Head of caudate nucleus (tissue), 42 donors: ENCODE measurements around the gene TXNL4A.
A peak's percentile ranks its signal among the peaks of the same experiment; 100 is the strongest.
"Not testable (repeated sequence)": the region's sequence is repeated elsewhere in the genome, so short reads cannot be mapped to it uniquely, and the experiment has no call there.

Source experiments
- DNase-seq, 42 donors: peaks; one replicate each; pipeline versions ENCODE4 v3.0.0 to v3.0.0-alpha.2; 2020 to 2021; ENCODE audit warnings: mixed read lengths in 7 of 42
- intact Hi-C: fragments of 100-400 bp; cut with DNase I; formaldehyde crosslinking; loops from one replicate; pipeline ENCODE4 v1.15.0; 2022

Gene TXNL4A, protein sequence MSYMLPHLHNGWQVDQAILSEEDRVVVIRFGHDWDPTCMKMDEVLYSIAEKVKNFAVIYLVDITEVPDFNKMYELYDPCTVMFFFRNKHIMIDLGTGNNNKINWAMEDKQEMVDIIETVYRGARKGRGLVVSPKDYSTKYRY

DNA sequence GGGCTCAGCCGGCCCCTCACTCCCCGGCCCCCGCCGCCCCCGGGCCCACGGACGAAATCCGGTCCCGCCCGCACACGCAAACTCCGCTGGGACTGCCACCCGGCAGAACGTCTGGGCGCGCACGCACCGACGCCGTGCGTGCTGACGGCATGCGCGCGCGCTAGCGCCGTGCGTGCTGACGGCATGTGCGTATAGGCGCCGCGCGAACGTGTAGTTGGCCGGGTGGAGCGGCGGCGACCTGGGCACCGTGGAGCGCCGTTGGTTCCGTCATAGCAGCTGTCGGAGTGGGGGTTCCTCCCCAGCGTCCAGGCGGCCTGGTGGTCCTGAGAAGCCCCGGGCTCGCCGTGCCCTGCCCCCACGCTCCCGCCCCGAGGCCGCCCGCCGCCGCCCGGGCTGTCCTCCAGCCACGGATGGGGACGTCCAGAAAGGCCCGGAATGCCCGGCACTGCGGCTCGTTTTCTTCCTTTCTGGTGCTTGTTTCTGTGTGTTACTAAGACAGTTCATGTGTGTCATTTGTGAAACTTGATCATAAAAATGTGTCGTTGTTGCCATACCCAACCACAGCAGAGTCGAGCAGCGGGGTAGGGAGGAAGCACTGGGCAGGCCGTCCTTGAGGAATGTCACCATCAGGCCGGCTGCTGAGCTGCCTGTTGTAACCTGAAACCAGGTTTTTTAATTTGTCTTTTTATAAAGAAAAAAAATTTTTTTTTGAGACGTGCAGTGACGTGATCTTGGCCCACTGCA, at the start of gene TXNL4A:
Gene TXNL4A (minus strand): TSS at position 113 of the 744 bp plus-strand sequence. CDS start 171 bp downstream, outside the sequence.
- DNase-seq = peak; percentile 72 to 95 (median 89)
- intact Hi-C loops = loop anchor here (5.0 kb wide), 2 partner anchors 36 to 44 kb away; partner anchors contain the start of genes RBFA and SLC66A2

DNA sequence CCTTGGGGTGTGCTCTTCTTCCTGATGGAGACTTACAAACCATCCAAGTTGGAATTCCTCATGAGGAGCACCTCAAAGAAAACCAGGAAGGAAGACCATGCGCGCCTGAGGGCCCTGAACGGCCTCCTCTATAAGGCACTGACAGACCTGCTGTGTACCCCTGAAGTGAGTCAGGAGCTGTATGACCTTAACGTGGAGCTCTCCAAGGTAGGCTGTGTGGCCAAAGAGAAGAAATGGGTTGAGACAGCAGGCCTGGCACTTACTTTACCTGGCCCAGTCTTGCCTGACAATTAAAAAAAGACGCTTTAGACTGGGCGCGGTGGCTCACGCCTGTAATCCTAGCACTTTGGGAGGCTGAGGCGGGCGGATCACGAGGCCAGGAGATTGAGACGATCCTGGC, 48.9 kb upstream of the TXNL4A start:
- intact Hi-C loops = loop anchor here (10.0 kb wide), 1 partner anchor 78 kb away; no protein-coding TSS in a partner anchor
- DNase-seq = no peak

DNA sequence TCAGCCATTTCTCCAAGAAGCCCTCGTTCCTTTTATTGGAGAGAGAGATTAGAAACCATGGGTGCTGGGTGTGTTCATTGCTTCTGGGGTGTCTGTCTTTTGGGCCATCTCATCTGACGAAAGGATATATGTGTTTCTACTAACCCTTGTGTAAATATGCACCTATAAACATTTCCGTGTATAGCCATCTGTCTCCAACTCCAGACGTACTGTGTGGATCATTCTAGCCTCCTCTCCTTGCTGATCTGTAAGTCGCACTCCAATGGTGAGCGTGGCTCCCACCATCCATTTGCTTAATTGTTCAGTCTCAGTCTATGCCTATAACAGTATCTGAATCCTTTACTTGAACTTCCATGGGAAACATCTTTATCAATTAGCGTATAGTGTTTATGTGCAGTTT, 47.6 kb upstream of the TXNL4A start:
- DNase-seq = no peak
- intact Hi-C loops = loop anchor here (10.0 kb wide), 1 partner anchor 79 kb away; no protein-coding TSS in a partner anchor

DNA sequence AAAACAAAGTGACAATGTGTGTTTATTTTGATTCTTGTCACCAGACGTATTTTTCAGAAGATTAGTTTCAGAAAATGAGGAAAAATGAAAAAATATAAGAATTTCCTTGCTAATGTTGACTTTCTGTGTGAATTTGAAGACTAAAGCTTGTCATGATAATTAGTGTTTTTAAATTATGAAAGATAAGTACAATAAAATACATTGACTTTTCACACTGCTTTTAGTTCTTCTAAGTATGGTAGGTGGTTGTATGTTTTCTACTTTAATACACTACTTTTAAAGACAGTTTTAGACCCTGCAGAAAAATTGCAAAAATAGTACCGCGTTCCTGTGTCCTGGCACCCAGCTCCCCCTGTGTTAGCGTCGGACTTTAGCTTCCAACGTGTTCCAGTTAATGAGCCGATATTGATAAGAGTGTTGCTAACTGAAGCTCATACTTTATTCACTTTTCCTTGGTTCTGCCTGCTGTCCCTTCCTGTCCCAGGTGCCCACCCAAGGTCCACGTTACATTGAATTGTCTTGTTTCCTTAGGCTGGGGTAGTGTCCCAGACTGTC, 46.6 kb upstream of the TXNL4A start:
- DNase-seq = no peak
- intact Hi-C loops = loop anchor here (5.0 to 10.0 kb wide), 3 partner anchors 48 to 358 kb away; partner anchors contain the start of genes CTDP1 and TXNL4A

DNA sequence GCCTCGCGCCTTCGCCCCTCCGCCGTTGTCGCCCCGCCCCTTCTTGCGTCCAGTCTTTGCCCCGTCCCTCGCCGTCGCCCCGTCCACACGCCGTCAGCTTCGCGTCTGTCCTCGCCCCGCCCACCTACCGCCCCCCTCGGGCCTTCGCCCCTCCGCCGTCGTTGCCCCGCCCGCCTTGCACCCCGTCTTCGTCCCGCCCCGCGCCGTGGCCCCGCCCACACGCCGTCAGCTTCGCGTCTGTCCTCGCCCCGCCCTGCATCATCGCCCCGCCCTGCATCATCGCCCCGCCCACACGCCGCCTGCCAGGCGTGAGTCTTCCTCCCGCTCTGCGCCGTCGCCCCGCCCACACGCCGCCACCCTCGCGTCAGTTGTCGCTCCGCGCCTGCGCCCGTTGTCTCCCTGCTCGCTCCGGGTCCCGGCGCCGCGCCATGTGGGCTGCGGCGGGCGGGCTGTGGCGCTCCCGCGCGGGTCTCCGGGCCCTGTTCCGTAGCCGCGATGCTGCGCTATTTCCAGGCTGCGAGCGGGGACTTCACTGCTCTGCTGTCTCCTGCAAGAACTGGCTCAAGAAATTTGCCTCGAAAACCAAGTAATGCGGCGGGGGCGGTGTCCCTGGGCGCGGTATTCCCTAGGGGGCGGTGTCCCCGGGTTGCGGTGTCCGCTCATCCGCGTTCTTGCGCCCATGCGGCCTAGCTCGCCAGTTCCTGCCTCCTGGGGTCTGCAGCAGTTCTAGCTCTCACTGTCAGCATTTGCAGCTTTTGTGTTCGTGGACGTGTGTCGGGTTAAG, 45.9 kb upstream of the TXNL4A start, which contains the start of gene RBFA:
Gene RBFA (plus strand): TSS at position 367 of the 784 bp plus-strand sequence. CDS start 62 bp downstream, at position 429.
- DNase-seq = peak; percentile 97 to 100 (median 100)
- intact Hi-C loops = loop anchor here (5.0 to 10.0 kb wide), 3 partner anchors 47 to 357 kb away; partner anchors contain the start of genes CTDP1 and TXNL4A

DNA sequence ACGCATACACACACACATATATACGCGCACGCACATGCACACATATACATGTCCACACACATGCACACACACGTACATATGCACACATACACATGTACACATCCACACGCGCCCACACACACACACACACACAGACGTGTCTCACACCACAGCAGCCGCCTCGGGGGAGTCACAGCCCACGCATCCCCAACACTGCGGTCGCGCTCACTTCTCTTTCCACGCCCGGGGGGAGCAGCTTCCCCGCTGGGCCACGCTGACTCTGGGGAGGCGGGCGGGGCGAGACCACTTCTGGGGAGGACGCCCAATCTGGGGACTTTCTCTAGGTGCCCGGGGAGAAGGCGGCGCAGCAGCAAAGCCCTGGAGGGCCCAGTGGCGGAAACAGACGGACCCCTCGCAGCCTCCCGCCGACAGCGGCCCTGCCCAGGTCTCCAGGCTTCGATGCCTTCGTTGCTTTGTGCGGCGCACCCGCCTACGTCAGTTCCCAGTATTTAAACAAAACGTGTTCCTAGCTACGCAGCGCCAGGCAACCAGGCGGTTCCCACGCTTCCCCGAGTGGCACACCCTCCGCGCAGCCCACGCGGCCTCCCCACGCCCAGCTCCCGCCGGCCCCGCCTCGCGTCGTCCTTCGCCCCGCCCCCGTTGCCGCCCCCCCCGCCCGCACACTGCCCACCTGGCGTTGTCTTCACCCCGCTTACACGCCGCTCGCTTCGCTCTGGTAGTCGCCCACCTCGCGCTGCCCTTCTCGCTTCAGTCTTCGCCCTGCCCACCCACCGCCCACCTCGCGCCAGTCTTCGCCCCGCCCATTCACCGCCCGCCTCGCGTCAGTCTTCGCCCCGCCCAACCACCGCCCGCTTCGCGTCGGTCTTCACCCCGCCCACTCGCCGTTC, 45.1 kb upstream of the TXNL4A start:
- DNase-seq = peak in 32 of 42 donors; percentile 31 to 92 (median 80)
- intact Hi-C loops = loop anchor here (5.0 to 10.0 kb wide), 3 partner anchors 46 to 356 kb away; partner anchors contain the start of genes CTDP1 and TXNL4A

DNA sequence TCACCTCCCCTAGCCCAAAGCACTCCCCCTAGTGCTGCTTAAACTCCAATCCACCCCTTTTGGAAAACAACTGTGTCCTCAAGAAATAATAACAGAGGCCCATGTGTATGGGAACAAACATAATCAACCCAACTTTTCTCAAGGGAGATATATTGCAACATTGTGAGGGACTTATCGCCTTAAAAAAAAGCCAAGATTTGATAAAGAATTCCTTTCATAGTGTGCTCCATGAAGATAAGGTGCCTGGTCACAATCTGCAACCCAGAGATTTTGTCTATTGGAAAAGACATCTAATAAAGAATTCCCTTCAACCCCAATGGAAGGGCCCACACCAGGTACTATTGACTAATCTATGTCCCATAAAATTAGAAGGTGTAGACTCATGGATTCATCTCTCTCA, 41.3 kb upstream of the TXNL4A start:
- DNase-seq = no peak
- intact Hi-C loops = loop anchor here (5.0 to 10.0 kb wide), 3 partner anchors 42 to 352 kb away; partner anchors contain the start of genes CTDP1 and TXNL4A

DNA sequence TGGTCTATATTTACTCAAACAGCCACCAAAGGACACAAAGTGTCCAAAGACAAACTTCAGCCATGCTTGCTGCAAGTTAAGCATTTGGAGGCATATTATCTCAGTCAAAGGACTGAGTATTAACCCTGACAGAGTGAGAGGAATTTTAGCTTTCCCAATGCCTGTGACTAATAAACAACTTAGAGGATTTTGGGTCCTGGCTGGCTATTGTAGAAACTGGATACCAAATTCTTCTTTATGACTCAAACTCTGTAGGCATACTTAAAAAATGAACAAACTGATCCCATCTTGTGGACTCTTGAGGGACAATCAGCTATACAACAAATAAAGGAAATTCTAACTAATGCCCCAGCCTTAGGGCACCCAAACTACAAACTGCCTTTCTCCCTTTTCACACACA, 39.4 kb upstream of the TXNL4A start:
- DNase-seq, intact Hi-C loops: not testable (repeated sequence)

DNA sequence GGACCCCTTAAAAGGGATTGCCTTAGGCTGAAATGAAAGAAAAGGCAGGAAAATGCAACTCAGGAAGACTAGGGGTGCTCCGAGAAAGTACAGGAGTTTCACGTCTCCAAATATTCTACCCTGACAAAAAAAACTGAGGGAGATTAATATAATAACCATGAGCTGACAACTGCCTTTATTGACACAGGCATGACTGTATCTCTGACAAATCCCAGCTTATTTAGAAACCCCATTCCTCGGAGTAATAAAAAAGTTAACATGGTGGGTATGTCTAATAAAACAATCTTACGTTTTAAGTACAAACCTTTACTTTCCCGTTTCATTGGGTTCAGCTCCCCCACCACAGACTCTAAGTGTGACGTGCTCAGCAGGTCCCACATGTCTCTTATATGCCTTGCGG, 38.0 kb upstream of the TXNL4A start:
- intact Hi-C loops = no loop called here
- no peak for DNase-seq

DNA sequence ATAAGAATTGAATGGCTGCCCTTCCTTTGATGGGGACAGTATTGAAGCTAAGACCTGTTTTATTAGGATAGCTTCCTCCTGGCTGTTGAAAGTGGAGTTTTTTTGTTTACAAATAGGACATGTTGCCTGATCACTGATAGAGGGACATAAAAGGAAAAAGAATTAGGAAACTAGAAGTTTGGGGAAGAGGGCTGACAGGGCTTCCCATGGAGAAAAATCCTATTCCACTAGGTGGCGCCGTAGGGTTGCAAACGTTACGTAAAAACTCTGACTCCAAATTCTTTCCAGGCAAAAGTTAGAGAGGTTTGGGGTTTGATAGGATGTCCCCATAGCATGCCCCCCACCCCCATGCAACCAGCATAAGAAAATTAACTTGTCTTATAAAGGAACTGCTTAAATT, 34.8 kb upstream of the TXNL4A start:
- DNase-seq = no peak
- intact Hi-C loops = no loop called here

DNA sequence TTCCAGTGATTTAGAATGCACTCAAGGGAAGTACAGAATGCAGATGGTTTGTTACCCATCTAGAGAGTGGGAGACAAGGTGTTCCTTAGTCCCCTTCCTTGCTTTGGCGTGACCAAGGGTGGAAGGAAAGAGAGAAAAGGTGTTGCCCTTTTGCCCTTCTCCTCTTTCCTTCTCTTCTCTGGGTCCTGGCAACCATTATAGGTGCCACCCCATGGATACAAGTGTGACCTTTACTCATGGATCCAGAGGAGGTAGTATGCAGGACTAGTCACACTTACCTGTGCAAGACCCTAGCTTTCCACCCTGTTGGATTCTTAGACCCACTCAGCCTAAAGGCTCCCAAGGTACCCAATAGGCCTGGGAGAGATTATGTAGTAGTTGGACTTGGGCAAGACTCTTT, 34.2 kb upstream of the TXNL4A start:
- intact Hi-C loops = no loop called here
- no peak for DNase-seq

DNA sequence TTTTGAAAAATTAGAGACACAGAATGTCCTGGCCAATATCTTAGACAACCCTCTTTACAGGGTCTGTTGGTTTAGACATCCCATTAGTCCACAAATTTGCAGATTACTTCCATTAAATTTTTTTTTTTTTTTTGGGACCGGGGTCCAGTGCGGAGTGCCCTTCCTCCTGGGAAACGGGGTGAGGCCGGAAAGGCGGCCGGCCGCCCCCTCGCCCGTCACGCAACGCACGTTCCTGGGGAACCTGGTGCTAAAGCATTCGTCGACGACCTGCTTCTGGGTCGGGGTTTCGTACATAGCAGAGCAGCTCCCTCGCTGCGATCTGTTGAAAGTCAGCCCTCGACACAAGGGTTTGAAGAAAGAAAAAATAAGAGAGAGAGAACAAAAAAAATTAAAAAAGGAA, 24.4 kb upstream of the TXNL4A start:
- DNase-seq = no peak

DNA sequence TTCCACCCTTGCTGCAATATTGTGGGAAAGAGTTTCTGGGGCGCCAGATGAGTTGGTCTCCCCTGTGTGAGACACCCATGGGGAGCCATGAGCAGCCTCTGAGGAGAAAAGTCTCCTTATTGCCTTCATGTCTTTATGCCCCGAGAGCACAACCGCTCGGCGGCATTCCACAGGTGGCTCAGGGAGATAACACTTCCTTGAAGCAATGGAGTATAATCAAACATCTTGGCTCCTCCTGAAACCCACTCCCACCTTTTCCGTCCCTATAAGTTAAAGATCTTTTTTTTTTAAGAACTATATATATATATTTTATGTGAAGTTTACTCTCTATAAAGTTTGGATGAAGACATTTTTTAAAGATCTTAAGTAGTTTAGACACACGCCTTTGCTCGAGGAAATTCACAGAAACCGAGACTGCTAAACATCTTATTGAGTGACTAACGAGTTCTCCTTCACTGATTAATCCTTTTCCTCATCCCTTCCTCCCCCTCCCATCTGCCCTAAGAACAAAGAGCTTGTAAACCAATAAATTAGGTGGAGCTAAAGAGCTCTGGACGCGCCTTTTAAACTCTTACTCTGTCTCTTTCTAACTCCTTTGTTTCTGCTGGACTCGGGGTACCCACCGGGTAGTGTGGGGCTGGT, 23.3 kb upstream of the TXNL4A start:
- intact Hi-C loops, DNase-seq: not testable (repeated sequence)

More for the DNA sequence above, 24.4 kb upstream of the TXNL4A start:
- intact Hi-C loops = no loop called here

DNA sequence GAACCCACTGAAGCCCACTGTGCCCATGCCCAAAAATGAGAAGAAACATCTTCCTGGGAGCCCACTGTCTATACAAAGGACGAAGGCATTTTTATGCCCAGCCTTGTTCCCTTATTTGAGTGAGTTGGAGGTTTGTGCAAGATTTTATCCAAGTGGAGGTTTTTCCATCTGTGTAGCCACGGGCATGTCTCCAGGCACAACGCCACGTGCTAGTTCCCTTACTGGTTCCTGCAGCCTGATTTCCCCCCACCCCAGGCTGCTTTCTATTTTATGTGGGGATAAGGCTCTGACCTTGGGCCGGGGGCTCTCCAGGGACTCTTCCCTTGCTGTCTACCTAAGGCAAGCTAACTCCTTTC, 22.2 kb upstream of the TXNL4A start:
- peak in 3 of 42 donors; percentile 13 to 46 (median 16) for DNase-seq
- intact Hi-C loops = no loop called here

DNA sequence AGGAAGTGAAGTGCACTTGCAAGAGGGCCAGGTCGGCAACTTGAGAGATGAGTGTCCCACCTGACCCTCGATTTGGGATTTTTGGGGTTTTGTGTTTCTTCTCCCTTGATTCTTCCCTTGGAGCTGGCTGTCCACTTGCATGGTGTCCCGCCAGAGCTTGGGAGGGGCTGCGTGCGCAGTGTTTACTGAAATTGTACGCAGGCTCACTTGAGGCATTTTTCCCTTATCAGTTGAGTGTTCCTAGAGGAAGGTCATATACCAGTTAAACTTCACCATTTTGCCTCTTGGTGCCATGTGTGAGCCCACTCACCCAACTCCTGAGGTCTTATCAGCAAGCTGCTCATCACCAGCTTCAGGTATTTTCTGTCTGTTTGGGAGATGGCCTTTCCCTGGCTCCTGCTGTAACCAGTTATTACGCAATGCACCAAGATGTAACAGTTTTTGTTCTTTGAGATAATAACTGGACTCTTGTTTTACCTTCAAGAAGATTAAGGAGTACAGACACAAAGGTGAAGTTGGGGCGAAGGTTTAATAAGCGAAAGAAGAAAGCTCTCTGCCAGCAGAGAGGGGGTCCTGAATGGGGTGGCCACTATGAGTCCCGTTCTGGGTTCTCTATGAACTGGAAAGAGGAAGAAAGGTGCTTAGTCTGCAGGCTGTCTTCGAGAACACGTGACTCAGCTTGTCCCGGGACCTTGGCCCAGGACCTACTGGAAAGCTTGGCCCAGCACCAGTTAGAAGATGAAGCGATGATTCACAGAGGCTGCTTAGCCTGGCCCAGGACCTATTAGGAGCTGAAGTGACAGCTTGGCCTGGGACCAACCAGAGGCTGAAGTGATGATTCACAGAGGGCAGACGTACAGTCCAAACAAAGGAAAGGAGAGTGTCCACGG, 21.5 kb upstream of the TXNL4A start:
- DNase-seq = peak in 15 of 42 donors; percentile 8 to 86 (median 37)
- intact Hi-C loops = no loop called here

DNA sequence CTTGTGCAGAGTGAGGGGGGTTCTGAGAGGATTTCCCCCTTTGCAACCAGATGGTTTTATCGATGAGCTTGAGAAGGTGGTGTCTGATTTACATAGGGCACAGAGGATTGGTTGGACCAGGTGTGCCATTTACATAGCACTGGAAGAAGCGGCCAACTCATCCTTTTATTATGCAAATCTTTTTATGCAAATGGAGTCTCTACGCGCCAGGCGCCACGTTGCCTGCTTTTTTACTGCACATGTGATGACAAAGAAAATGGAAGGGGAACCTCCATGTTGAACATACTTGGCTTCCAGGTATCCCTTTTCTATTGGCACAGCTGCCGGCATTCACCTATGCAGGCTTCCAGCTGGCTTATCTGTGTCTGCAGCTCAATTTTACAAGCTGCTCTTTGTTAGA, 18.4 kb upstream of the TXNL4A start:
- intact Hi-C loops = no loop called here
- DNase-seq = peak in 8 of 42 donors; percentile 17 to 44 (median 28)
